ENCODE data around the gene SERPINB12.

GRCh38 chr18:63603355-63603754, 61.2 kb downstream of the SERPINB12 start:
- TF ChIP-seq EZH2 (IDR thresholded peaks at IDR 0.05; ENCODE audit: borderline replicate concordance, low read depth, low read length, poor library complexity, severe bottlenecking) (no peak), CTCF (conservative IDR thresholded peaks at IDR 0.05; ENCODE audit: low read depth, low read length) (no peak)
